ENCODE results near the gene GZF1. TPM values are rescaled to one million over a fixed set of nuclear protein-coding genes. Genes with fewer than 3 reads are reported as not detected.
"Not testable (repeated sequence)": the region's sequence is repeated elsewhere in the genome, so short reads cannot be mapped to it uniquely, and the experiment has no call there.

GZF1 gene
- total RNA-seq, 1 donor from 2014 or later, result 25.7 TPM

GRCh38 chr20:23341073-23341472 is 20.9 kb upstream of the GZF1 start:
- intact Hi-C loops (cut with DNase I), result loop anchor here (2.0 to 10.0 kb wide), 4 partner anchors 196 to 1004 kb away; no protein-coding TSS in a partner anchor

GRCh38 chr20:23343590-23343989 is 18.4 kb upstream of the GZF1 start:
- intact Hi-C loops (cut with DNase I), result loop anchor here (5.0 to 10.0 kb wide), 3 partner anchors 199 to 1006 kb away; no protein-coding TSS in a partner anchor
- no peak for DNase-seq (ENCODE audit: low spot score)

More at GRCh38 chr20:23341073-23341472, 20.9 kb upstream of the GZF1 start:
- DNase-seq (ENCODE audit: low spot score), result no peak

- no peak for DNase-seq (ENCODE audit: low spot score)
- intact Hi-C loops (cut with DNase I), result loop anchor here (5.0 to 10.0 kb wide), 3 partner anchors 200 to 1007 kb away; no protein-coding TSS in a partner anchor
Observed at GRCh38 chr20:23344336-23344735, 17.6 kb upstream of the GZF1 start.

GRCh38 chr20:23346002-23346401 is 16.0 kb upstream of the GZF1 start:
- intact Hi-C loops (cut with DNase I), result loop anchor here (10.0 kb wide), 2 partner anchors 201 to 291 kb away; no protein-coding TSS in a partner anchor

GRCh38 chr20:23347791-23348190 is 14.2 kb upstream of the GZF1 start:
- no peak for DNase-seq (ENCODE audit: low spot score)
- intact Hi-C loops (cut with DNase I), result loop anchor here (10.0 kb wide), 2 partner anchors 203 to 293 kb away; no protein-coding TSS in a partner anchor

More at GRCh38 chr20:23346002-23346401, 16.0 kb upstream of the GZF1 start:
- no peak for DNase-seq (ENCODE audit: low spot score)

- not testable (repeated sequence) for DNase-seq (ENCODE audit: low spot score)
- intact Hi-C loops (cut with DNase I), result loop anchor here (10.0 kb wide), 2 partner anchors 204 to 294 kb away; no protein-coding TSS in a partner anchor
Observed at GRCh38 chr20:23348510-23348909, 13.5 kb upstream of the GZF1 start.

GRCh38 chr20:23349338-23350195 is 12.4 kb upstream of the GZF1 start:
- DNase-seq (ENCODE audit: low spot score), result no peak
- intact Hi-C loops (cut with DNase I), result loop anchor here (1.0 to 10.0 kb wide), 4 partner anchors 9 to 1705 kb away; partner anchors contain the start of gene ACSS1

GRCh38 chr20:23350196-23350903 is 11.6 kb upstream of the GZF1 start, which contains the start of gene NXT1:
Gene NXT1 (plus strand): TSS chr20:23350791. CDS start chr20:23354042, 3,251 bp downstream.
- intact Hi-C loops (cut with DNase I), result loop anchor here (1.0 to 10.0 kb wide), 2 partner anchors 8 to 1704 kb away; partner anchors contain the start of gene ACSS1
- peak; percentile 99 for DNase-seq (ENCODE audit: low spot score)

GRCh38 chr20:23350904-23351838 is 10.8 kb upstream of the GZF1 start:
- DNase-seq (ENCODE audit: low spot score), result no peak
- intact Hi-C loops (cut with DNase I), result loop anchor here (1.0 to 10.0 kb wide), 2 partner anchors 7 to 1704 kb away; partner anchors contain the start of gene ACSS1

GRCh38 chr20:23356203-23356602 is 5.8 kb upstream of the GZF1 start:
- intact Hi-C loops (cut with DNase I), result loop anchor here (10.0 kb wide), 1 partner anchor 1699 kb away; the partner anchor contains the start of gene ACSS1
- DNase-seq (ENCODE audit: low spot score), result no peak

GRCh38 chr20:23357767-23358562 is 4.0 kb upstream of the GZF1 start:
- DNase-seq (ENCODE audit: low spot score), result peak; percentile 100
- intact Hi-C loops (cut with DNase I), result loop anchor here (1.0 to 10.0 kb wide), 2 partner anchors 8 to 1697 kb away; partner anchors contain the start of genes ACSS1 and NXT1

- intact Hi-C loops (cut with DNase I), result loop anchor here (1.0 to 10.0 kb wide), 2 partner anchors 8 to 1696 kb away; partner anchors contain the start of genes ACSS1 and NXT1
- DNase-seq (ENCODE audit: low spot score), result no peak
Observed at GRCh38 chr20:23358563-23358906, 3.4 kb upstream of the GZF1 start.

GRCh38 chr20:23358923-23359593 is 2.9 kb upstream of the GZF1 start:
- intact Hi-C loops (cut with DNase I), result loop anchor here (1.0 to 10.0 kb wide), 2 partner anchors 9 to 1696 kb away; partner anchors contain the start of genes ACSS1 and NXT1
- no peak for DNase-seq (ENCODE audit: low spot score)

- DNase-seq (ENCODE audit: low spot score), result no peak
- intact Hi-C loops (cut with DNase I), result loop anchor here (5.0 kb wide), 2 partner anchors 37 to 62 kb away; partner anchors contain the start of gene NAPB
Observed at GRCh38 chr20:23360531-23360930, 1.5 kb upstream of the GZF1 start.

GRCh38 chr20:23361119-23361475 is 885 bp upstream of the GZF1 start:
- intact Hi-C loops (cut with DNase I), result loop anchor here (5.0 kb wide), 2 partner anchors 36 to 61 kb away; partner anchors contain the start of gene NAPB
- no peak for DNase-seq (ENCODE audit: low spot score)

- intact Hi-C loops (cut with DNase I), result loop anchor here (5.0 kb wide), 2 partner anchors 35 to 60 kb away; partner anchors contain the start of gene NAPB
- no peak for DNase-seq (ENCODE audit: low spot score)
Observed at GRCh38 chr20:23362392-23363256, 642 bp downstream of the GZF1 start.
